HEK293T (cell line): ENCODE data around the gene TRPM2.

Experiments
- ARNT ChIP-seq: fragments of 450-650 bp; IDR thresholded peaks from 2 replicates; pipeline ENCODE4 v1.6.1; 2017; ENCODE audit warnings: mild to moderate bottlenecking
- FOXA1 ChIP-seq: fragments of 450-650 bp; IDR thresholded peaks from 2 replicates; pipeline ENCODE4 v1.6.1; 2016; ENCODE audit warnings: mild to moderate bottlenecking
- FOXK2 ChIP-seq: fragments of 450-650 bp; IDR thresholded peaks from 2 replicates; pipeline ENCODE4 v1.6.1; 2016; ENCODE audit warnings: mild to moderate bottlenecking
- FOXM1 ChIP-seq: fragments of 450-650 bp; IDR thresholded peaks from 2 replicates; pipeline ENCODE4 v1.6.1; 2017; ENCODE audit warnings: mild to moderate bottlenecking, borderline replicate concordance
- L3MBTL2 ChIP-seq: fragments of 450-650 bp; conservative IDR thresholded peaks from 2 replicates; pipeline ENCODE4 v1.6.1; 2016; ENCODE audit warnings: mild to moderate bottlenecking
- NFRKB ChIP-seq: fragments of 450-650 bp; IDR thresholded peaks from 2 replicates; pipeline ENCODE4 v1.6.1; 2016; ENCODE audit warnings: mild to moderate bottlenecking, moderate library complexity
- SP1 ChIP-seq: fragments of 450-650 bp; IDR thresholded peaks from 2 replicates; pipeline ENCODE4 v1.6.1; 2017
- SUZ12 ChIP-seq: fragments of 450-650 bp; IDR thresholded peaks from 2 replicates; pipeline ENCODE4 v1.6.1; 2016; ENCODE audit warnings: mild to moderate bottlenecking
- TARDBP ChIP-seq: fragments of 450-650 bp; IDR thresholded peaks from 2 replicates; pipeline ENCODE4 v1.6.1; 2016

DNA sequence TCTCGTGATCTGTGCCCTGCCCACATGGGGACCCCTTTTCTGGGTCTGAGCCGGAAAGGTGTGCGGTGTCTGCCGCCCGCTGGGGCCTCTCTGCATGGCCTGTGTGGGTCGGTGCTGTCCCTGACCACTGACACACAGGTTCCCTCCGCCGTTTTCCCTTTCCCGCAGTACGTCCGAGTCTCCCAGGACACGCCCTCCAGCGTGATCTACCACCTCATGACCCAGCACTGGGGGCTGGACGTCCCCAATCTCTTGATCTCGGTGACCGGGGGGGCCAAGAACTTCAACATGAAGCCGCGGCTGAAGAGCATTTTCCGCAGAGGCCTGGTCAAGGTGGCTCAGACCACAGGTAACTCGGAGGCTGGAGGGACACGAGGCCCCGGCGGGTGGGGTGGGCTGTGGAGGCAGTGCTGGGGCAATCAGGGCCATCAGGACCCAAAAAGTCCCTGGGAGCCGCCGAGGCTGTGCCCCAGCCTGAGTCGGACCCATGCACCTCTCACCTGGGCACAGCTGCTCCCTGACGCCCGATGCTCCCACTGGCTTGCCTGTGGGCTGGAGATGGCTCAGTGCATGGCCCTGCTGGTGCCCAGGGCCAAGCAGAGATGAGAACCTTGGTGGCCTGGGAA lies 13.3 kb downstream of the TRPM2 start:
- TF ChIP-seq FOXM1 = no peak
- TF ChIP-seq FOXA1 = no peak
- no peak for TF ChIP-seq SP1
- no peak for TF ChIP-seq FOXK2
- TF ChIP-seq L3MBTL2 = no peak
- no peak for TF ChIP-seq ARNT
- no peak for TF ChIP-seq NFRKB
- no peak for TF ChIP-seq SUZ12
- TF ChIP-seq TARDBP = no peak
